ENCODE data around the gene GLIPR1L2. TPM values are rescaled to one million over a fixed set of nuclear protein-coding genes. Genes with fewer than 3 reads are reported as not detected.

The GLIPR1L2 gene
- total RNA-seq, 1 donor from 2014 or later, result 0.29 TPM

DNA sequence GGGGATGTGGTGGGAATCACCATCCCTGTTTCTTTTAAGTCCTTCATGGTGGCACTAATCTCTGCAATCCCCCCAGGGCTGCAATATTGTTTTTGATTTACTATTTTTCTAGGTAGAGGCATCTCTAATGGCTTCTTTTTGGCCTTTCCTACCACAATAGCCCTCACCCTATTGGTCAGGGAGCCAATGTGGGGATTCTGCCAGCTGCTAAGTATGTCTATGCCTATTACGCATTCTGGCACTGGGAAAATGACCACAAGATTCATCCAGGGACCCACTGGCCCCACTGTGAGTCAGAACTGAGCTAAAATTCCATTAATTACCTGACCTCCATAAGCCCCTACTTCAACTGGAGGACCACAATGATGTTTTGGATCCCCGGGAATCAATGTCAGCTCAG is 15.9 kb upstream of the GLIPR1L2 start:
- no peaks in the 10 kb centered on the region for H3K27me3 Mint-ChIP-seq
- H3K4me1 Mint-ChIP-seq (ENCODE audit: low read depth), result no peaks in the 10 kb centered on the region
- peaks cover 3% of the 10 kb centered on the region for H3K9me3 Mint-ChIP-seq (ENCODE audit: low read depth)
- TF ChIP-seq, protein P1, sequence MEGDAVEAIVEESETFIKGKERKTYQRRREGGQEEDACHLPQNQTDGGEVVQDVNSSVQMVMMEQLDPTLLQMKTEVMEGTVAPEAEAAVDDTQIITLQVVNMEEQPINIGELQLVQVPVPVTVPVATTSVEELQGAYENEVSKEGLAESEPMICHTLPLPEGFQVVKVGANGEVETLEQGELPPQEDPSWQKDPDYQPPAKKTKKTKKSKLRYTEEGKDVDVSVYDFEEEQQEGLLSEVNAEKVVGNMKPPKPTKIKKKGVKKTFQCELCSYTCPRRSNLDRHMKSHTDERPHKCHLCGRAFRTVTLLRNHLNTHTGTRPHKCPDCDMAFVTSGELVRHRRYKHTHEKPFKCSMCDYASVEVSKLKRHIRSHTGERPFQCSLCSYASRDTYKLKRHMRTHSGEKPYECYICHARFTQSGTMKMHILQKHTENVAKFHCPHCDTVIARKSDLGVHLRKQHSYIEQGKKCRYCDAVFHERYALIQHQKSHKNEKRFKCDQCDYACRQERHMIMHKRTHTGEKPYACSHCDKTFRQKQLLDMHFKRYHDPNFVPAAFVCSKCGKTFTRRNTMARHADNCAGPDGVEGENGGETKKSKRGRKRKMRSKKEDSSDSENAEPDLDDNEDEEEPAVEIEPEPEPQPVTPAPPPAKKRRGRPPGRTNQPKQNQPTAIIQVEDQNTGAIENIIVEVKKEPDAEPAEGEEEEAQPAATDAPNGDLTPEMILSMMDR (IDR thresholded peaks at IDR 0.05; ENCODE audit: unreplicated experiment), result no peak
- DNase-seq (ENCODE audit: low spot score, unreplicated experiment), result no peak
- no peaks in the 10 kb centered on the region for H3K36me3 Mint-ChIP-seq (ENCODE audit: insufficient read depth)
- no peak overlapping the region for H3K4me3 Mint-ChIP-seq (ENCODE audit: low read depth)
- H3K27ac Mint-ChIP-seq, result no peak overlapping the region

DNA sequence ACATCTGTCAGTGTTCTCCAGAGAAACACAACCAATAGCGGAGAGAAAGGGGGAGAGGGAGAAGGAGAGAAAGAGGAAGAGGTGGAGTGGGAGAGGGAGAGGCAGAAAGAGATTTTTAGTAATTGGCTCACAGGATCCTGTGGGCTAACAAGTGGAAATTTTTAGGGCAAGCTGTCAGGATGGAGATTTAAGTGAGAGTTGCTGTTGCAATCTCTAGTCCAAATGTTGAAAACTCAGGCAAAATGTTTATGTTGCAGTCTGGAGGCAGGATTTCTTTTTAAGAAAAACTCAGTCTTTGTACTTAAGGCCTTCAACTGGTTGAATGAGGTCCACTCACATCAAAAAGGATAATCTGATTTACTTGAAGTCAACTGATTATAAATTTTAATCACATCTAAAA is 12.5 kb upstream of the GLIPR1L2 start:
- no peak overlapping the region for H3K27ac Mint-ChIP-seq
- no peak overlapping the region for H3K4me3 Mint-ChIP-seq (ENCODE audit: low read depth)
- peaks cover 3% of the 10 kb centered on the region for H3K9me3 Mint-ChIP-seq (ENCODE audit: low read depth)
- TF ChIP-seq, protein P1 (IDR thresholded peaks at IDR 0.05; ENCODE audit: unreplicated experiment), result no peak
- H3K36me3 Mint-ChIP-seq (ENCODE audit: insufficient read depth), result no peaks in the 10 kb centered on the region
- H3K4me1 Mint-ChIP-seq (ENCODE audit: low read depth), result no peaks in the 10 kb centered on the region
- no peaks in the 10 kb centered on the region for H3K27me3 Mint-ChIP-seq
- no peak for DNase-seq (ENCODE audit: low spot score, unreplicated experiment)

GRCh38 chr12:75389061-75389460 is 1.8 kb upstream of the GLIPR1L2 start:
- Mint-ChIP-seq H3K4me3 (ENCODE audit: low read depth) (no peak overlapping the region), H3K4me1 (ENCODE audit: low read depth) (peaks cover 18% of the 10 kb centered on the region), H3K27me3 (no peaks in the 10 kb centered on the region), H3K9me3 (ENCODE audit: low read depth) (peaks cover 8% of the 10 kb centered on the region), H3K27ac (no peak overlapping the region), H3K36me3 (ENCODE audit: insufficient read depth) (peaks cover 4% of the 10 kb centered on the region)
- no peak for DNase-seq (ENCODE audit: low spot score, unreplicated experiment)
- TF ChIP-seq, protein P1 (IDR thresholded peaks at IDR 0.05; ENCODE audit: unreplicated experiment), result no peak

DNA sequence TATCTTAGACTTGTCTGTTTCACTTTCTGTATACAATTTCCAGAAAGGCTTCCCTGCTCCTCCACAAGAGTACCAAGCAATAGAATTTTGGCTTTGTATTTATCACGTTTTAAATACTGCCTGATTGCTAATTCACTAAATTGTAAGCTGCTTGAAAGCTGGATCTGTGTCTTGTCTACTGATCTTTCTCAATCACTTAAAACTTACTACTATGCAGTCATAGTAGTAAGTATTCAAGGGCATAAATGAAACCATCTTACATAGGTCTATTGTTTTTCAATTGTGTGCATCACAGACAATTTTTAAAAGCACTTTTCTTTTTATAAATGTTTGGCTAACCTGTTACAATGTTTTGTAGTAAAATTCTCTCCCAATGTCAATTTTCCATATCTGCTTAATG is 1.2 kb upstream of the GLIPR1L2 start:
- Mint-ChIP-seq H3K4me1 (ENCODE audit: low read depth) (peaks cover 18% of the 10 kb centered on the region), H3K9me3 (ENCODE audit: low read depth) (peaks cover 8% of the 10 kb centered on the region), H3K27ac (no peak overlapping the region), H3K27me3 (no peaks in the 10 kb centered on the region), H3K4me3 (ENCODE audit: low read depth) (peak overlapping the region; percentile 87), H3K36me3 (ENCODE audit: insufficient read depth) (peaks cover 4% of the 10 kb centered on the region)
- DNase-seq (ENCODE audit: low spot score, unreplicated experiment), result no peak
- TF ChIP-seq, protein P1 (IDR thresholded peaks at IDR 0.05; ENCODE audit: unreplicated experiment), result no peak

GRCh38 chr12:75390156-75390898 is 562 bp upstream of the GLIPR1L2 start:
- Mint-ChIP-seq H3K9me3 (ENCODE audit: low read depth) (peaks cover 6% of the 10 kb centered on the region), H3K4me1 (ENCODE audit: low read depth) (peaks cover 18% of the 10 kb centered on the region), H3K27ac (peak overlapping the region; percentile 84), H3K4me3 (ENCODE audit: low read depth) (peak overlapping the region; percentile 87), H3K36me3 (ENCODE audit: insufficient read depth) (peaks cover 4% of the 10 kb centered on the region), H3K27me3 (no peaks in the 10 kb centered on the region)
- TF ChIP-seq, protein P1 (IDR thresholded peaks at IDR 0.05; ENCODE audit: unreplicated experiment), result no peak
- no peak for DNase-seq (ENCODE audit: low spot score, unreplicated experiment)
